Stimulated activated CD4-positive, alpha-beta T cell treated with anti-CD3 and anti-CD28 coated beads, Interleukin-4, amount 100 ng/mL, for 1 hour (primary cell): ENCODE results near the gene SKIDA1.
A peak's percentile ranks its signal among the peaks of the same experiment; 100 is the strongest.

Experiments used
- DNase-seq: peaks from one replicate; pipeline ENCODE4 v3.0.0-alpha.2; 2020

SKIDA1 gene

DNA sequence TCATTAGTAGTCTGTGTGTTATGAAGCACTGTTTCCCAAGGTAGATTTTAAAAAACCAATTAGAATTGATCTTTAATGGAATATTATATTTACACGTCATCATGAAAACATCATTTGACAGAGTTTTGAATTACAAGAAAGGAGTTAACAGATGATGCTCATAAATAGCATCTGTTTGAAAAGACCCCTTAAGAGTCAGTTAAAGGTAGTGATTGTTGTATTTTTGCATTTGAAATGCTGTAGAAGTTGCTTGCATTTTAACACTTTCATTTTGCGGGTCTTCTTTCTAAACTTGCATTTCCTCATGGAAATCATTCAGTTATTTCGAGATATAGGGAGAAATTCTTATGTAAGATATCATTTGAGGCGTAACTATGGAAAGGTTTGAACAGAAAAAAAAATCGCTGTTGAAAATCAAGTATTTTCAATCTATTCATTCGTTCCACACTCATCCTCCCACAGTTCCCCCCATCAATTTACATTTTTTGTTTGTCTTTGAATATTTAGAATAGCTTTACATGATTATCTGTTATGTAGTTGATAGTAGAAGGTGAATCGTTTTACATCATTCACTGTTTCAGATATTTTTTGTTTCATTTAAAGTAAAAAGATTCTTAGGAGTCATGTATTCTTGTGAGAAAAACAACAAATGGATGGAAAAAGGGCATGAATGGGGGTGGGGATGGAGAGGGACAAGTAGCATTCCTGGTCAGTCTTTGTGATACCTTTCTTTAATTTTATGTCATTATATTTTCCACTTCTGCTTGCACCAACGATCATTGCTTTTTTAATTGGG lies 3.0 kb upstream of the SKIDA1 start:
- no peak for DNase-seq

DNA sequence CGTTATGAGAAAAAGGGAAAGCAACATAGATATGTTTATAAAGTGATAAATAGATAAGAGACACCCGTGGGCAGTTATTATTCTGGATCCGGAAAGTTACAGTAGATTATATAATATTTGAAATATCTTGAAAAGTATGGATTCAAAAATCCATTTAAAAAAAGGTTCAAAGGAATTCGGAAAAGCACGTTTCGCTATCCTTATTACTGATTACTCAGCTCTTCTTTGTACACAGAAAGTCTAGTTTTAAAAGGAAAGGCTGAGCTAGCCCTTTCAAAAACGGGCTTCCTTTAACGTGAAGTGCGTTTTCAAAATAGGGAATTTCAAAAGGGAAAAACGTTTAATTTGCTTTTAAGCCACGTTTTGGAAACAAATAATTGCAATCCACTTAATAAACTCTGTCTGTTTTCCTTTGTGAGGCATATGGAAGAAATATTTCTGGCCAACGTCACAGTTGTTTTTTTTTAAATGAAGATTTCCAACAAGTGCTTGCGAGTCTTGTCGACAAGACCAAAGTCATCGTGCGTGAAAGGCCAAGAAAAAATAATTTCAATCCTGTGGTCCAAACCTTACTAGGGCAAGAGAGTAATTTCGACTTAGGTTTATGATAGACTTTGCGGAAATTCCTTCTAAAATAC lies 2.2 kb upstream of the SKIDA1 start:
- DNase-seq: no peak

DNA sequence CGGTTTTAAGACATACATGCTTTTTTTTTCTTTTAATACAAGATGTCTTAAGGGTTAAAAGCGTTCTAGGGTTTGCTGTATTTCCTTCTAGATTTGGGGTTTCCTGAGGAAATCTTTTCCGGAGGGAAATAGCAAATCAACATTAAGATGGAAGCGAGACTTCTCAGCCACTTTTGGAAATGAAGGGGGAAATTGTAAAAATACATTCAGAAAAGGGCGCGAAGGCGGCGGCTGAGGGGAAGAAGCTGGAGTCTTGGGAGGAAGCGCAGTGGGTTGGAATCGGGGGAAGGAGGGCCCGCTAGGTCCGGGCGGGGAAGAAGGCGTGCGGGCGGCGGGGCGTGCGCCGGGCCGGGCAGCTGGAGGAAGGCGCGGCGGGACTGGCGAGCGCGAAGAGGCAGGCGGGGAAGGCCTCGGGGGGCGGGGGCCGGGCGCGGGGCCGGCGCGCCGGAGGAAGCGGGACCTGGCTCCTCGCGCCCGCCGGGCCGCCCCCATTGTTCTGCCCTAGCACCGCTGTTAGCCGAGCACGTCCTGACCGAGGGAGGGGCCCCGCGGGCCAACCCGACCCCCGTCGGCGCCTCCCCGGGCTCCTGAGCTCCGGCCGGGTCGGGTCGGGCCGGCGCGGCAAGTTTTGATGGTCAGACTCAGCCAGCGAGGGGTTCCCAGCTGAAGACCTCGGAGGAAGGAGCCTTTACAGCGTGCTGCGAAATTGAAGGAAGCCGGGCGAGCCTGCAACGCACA lies 1.5 kb upstream of the SKIDA1 start:
- DNase-seq: peak; percentile 47

DNA sequence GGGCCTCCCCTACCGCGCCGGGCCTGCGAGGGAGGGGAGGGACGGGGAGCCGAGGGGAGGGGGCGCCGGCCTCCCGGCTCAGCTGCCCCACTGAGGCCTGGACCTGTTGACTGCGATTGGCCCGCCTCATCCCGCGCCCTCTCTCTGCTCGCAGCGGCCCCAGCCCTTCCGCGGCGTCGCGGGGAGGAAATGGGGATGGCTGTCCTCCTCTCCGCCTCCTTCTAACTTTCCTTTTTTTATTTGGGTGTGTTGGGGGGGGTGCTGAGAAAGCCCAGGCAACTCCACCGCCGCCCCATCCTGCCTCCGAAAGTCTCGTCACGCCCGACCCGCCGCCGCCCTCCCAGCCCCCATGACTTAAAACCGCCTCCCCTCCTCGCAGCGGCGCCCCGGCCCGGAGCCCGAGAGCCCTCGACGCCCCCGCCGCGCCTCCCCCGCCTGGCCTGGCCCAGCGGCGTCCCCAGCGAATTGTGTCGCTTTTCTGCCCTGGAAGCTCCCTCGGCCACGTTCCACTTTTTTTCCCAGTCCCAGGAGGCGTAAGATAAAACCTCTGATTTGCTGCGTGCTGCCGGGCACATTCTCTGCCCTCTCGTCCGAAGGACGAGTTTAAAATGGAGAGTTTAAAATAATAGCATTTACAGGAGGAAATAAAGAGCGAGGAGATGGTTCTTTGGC lies 842 bp upstream of the SKIDA1 start:
- DNase-seq: peak; percentile 72

- DNase-seq: no peak
These were observed 736 bp downstream of the SKIDA1 start for GRCh38 chr10:21524526-21525366.

DNA sequence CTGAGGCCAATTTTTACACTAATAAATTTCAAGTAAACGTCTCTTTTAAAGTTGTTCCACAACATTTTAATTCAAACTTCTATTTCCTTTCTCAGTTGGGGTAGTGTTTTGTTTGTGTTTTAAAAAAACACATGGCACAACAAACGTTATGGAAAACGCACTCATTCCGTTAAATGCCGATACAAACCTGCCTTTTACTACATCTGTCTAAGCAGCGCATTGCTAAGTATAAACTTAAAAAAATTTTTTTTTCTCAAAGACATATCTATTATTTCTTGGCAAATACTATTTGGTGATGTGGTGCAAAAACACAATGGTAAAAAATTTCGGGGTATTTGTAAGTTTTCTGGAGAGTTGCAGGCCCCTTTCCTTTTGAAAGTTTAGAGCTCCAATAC lies 1.4 kb downstream of the SKIDA1 start:
- DNase-seq: no peak

DNA sequence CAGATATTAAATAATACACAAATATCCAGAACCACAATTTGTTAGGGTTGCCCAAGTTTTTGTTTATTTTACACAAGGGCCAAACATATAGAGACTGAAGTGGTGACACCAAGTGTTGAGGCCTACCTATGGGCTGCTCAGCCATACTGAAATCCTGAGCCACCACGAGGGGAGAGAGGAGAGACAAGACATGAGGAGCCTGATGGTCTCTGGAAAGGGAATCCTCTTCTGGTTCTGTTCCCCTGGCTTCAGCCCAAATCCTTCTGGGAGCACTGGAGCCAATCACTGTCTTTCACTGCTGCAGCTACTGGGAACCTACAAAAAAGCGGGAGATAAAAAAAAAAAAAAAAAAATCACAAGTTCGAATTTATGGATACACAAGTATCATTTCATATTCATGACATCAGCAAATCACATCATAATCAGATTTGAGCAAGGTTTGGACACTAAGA lies 1.9 kb downstream of the SKIDA1 start:
- DNase-seq: no peak

- no peak for DNase-seq
These were observed 2.7 kb downstream of the SKIDA1 start for GRCh38 chr10:21522631-21523406.

DNA sequence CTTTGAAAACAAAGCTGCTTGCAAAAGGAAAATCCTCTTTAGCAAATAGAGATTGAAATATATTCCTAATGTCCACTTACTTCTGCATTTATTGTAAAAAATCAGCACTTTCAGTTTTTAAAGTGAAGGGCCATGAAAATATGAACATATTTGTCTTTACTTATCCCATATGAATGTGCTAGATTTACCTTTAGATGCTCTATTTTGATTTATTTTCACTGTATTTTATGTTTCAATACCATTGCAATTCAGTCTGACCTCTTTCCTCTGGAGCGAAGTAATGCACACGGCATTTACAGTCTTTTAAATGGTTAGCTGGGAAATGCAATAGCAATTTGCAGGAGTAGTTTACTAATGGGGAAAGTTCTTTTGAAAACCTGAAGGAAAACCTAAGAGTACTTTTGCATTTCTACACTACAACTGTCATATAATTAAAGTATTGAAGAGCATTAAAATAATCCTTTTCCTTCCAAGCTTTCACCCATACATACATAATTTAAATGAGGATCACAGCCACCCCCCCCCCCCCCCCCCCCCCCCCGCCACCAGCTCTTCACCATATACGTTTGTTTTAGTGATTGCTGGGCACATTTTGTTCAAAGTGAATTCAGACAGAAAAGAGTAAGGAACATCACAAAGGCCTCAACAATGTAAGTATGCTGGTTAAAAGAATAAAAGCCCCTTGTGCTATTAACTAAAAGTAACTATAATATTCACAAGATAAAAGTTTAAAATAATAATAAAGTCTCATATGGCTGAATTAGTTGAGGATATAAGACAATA lies 3.5 kb downstream of the SKIDA1 start:
- no peak for DNase-seq

GRCh38 chr10:21520949-21521348 lies 4.5 kb downstream of the SKIDA1 start:
- DNase-seq: no peak

GRCh38 chr10:21520509-21520908 lies 5.0 kb downstream of the SKIDA1 start:
- DNase-seq: no peak

GRCh38 chr10:21519941-21520436 lies 5.5 kb downstream of the SKIDA1 start:
- DNase-seq: no peak

GRCh38 chr10:21519397-21519933 lies 6.0 kb downstream of the SKIDA1 start:
- DNase-seq: no peak

GRCh38 chr10:21518641-21519396 lies 6.7 kb downstream of the SKIDA1 start:
- no peak for DNase-seq

DNA sequence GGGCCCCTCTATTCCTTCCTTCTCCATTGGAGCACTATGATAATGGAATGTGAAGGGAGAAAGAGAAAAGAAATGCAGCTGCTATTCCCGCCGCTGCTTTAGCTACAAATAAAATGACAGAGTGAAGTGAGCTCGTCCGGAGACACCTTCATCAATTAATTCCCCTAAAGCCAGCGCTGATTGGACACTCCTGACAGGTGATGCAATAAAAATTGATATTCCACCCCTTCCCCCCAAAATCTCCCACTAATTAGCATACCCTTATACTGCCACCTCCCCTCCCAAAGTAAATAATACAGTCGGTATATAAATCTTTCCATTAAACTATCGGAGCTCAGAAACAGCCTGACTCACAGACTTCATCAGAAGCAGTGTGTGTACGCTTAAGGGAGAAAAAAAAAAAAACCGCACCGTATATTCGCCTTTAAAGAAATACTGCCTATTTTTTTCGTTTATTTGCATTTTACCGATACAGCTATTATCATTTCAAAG lies 7.3 kb downstream of the SKIDA1 start:
- DNase-seq: no peak

GRCh38 chr10:21517134-21518031 lies 8.1 kb downstream of the SKIDA1 start:
- DNase-seq: peak; percentile 26

- peak; percentile 54 for DNase-seq
These were observed 9.0 kb downstream of the SKIDA1 start for GRCh38 chr10:21516242-21517131.
